ENCODE results near the gene SAMHD1. TPM values are rescaled to one million over a fixed set of nuclear protein-coding genes. Genes with fewer than 3 reads are reported as not detected.
A peak's percentile ranks its signal among the peaks of the same experiment; 100 is the strongest.
"Not testable (repeated sequence)": the region's sequence is repeated elsewhere in the genome, so short reads cannot be mapped to it uniquely, and the experiment has no call there.

The SAMHD1 gene
- total and polyA plus RNA-seq, 3 experiments from 2014 or later = 53.6 to 252 (median 55.7) TPM

- H3K27ac ChIP-seq (ENCODE audit: low read depth, low read length) = no peak overlapping the region
- Mint-ChIP-seq H3K27ac (peak overlapping the region; percentile 53 to 97 (median 80)), H3K4me1 (peaks cover 51 to 68% (median 66%) of the 10 kb centered on the region in 3 donors), H3K36me3 (peaks cover 15 to 82% (median 36%) of the 10 kb centered on the region in 3 donors), H3K27me3 (no peaks in the 10 kb centered on the region), H3K9me3 (no peaks in the 10 kb centered on the region), H3K4me3 (peak overlapping the region in 3 of 7 donors; percentile 22 to 50 (median 32))
- no peak overlapping the region for H3K4me3 ChIP-seq (ENCODE audit: low read length)
- H3K36me3 ChIP-seq (ENCODE audit: insufficient read depth, low read length) = peaks cover 47% of the 10 kb centered on the region
- H3K9me3 ChIP-seq (ENCODE audit: low read length) = no peaks in the 10 kb centered on the region
- CTCF ChIA-PET = interaction anchor here (1.2 to 3.3 kb wide), 2 partner anchors 10 to 13 kb away, joined by 3 to 11 read pairs; no protein-coding TSS in a partner anchor
- no peaks in the 10 kb centered on the region for H3K27me3 ChIP-seq (ENCODE audit: insufficient read depth, low read length, poor library complexity, severe bottlenecking)
- peaks cover 63% of the 10 kb centered on the region for H3K4me1 ChIP-seq (ENCODE audit: insufficient read depth, low read length)
- POLR2A ChIA-PET = interaction anchor here (0.6 kb wide), 1 partner anchor 50 kb away, joined by 3 read pairs; no protein-coding TSS in a partner anchor
- DNase-seq = no peak
Observed at GRCh38 chr20:36932476-36933426, 18.8 kb downstream of the SAMHD1 start.

DNA sequence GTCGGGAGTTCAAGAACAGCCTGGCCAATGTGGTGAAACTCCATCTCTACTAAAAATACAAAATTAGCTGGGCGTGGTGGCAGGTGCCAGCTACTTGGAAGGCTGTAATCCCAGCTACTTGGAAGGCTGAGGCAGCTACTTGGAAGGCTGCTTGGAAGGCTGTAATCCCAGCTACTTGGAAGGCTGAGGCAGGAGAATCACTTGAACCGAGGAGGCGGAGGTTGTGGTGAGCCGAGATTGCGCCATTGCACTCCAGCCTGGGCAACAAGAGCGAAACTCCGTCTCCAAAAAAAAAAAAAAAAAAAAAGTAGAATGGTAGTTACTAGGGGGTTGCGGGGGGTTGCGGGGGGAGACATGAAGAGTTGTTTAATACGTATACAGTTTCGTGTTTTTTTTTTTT, 19.4 kb downstream of the SAMHD1 start:
- CTCF ChIA-PET; H3K9me3 Mint-ChIP-seq; H3K9me3 ChIP-seq (ENCODE audit: low read length); H3K27me3 ChIP-seq (ENCODE audit: insufficient read depth, low read length, poor library complexity, severe bottlenecking); H3K4me3 ChIP-seq (ENCODE audit: low read length); DNase-seq; H3K27me3 Mint-ChIP-seq; H3K27ac ChIP-seq (ENCODE audit: low read depth, low read length): not testable (repeated sequence)
- H3K4me1 ChIP-seq (ENCODE audit: insufficient read depth, low read length) = peaks cover 57% of the 10 kb centered on the region
- peak overlapping the region in 3 of 7 donors; percentile 18 to 32 (median 31) for H3K4me3 Mint-ChIP-seq
- H3K4me1 Mint-ChIP-seq = peaks cover 46 to 62% (median 60%) of the 10 kb centered on the region in 3 donors
- peak overlapping the region; percentile 53 to 96 (median 88) for H3K27ac Mint-ChIP-seq
- peaks cover 42% of the 10 kb centered on the region for H3K36me3 ChIP-seq (ENCODE audit: insufficient read depth, low read length)
- POLR2A ChIA-PET = interaction anchor here (0.6 to 1.2 kb wide), 2 partner anchors 15 to 51 kb away, joined by 3 read pairs; no protein-coding TSS in a partner anchor
- H3K36me3 Mint-ChIP-seq = peaks cover 15 to 81% (median 33%) of the 10 kb centered on the region in 3 donors

GRCh38 chr20:36929691-36930090, 21.8 kb downstream of the SAMHD1 start:
- DNase-seq = no peak
- ChIA-PET CTCF (no interaction called here), POLR2A (no interaction called here)
- H3K27ac ChIP-seq (ENCODE audit: low read depth, low read length) = no peak overlapping the region
- Mint-ChIP-seq H3K36me3 (peaks cover 25 to 84% (median 41%) of the 10 kb centered on the region in 3 donors), H3K9me3 (no peaks in the 10 kb centered on the region), H3K27me3 (no peaks in the 10 kb centered on the region), H3K27ac (peak overlapping the region; percentile 52 to 96 (median 90)), H3K4me1 (peaks cover 49 to 65% (median 60%) of the 10 kb centered on the region in 3 donors), H3K4me3 (peak overlapping the region in 3 of 7 donors; percentile 6 to 68 (median 41))
- peaks cover 41% of the 10 kb centered on the region for H3K4me1 ChIP-seq (ENCODE audit: insufficient read depth, low read length)
- no peak overlapping the region for H3K4me3 ChIP-seq (ENCODE audit: low read length)
- H3K9me3 ChIP-seq (ENCODE audit: low read length) = no peaks in the 10 kb centered on the region
- peaks cover 35% of the 10 kb centered on the region for H3K36me3 ChIP-seq (ENCODE audit: insufficient read depth, low read length)
- no peaks in the 10 kb centered on the region for H3K27me3 ChIP-seq (ENCODE audit: insufficient read depth, low read length, poor library complexity, severe bottlenecking)

DNA sequence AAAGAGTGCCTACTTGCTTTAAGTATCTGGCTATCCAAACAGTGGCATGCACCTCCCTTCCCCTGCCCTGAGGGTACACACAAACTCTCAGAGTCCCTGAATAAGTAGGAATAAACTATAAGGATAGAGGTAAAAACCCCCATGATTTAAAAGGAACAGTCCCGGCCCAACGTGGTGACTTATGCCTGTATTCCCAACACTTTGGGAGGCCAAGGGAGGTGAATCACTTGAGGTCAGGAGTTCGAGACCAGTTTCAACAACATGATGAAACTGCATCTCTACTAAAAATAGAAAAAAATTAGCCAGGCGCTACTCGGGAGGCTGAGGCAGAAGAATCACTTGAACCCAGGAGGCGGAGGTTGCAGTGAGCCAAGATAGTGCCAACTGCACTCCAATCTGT, 22.2 kb downstream of the SAMHD1 start:
- H3K4me3 Mint-ChIP-seq = no peak overlapping the region
- H3K4me1 Mint-ChIP-seq = peaks cover 52 to 68% (median 63%) of the 10 kb centered on the region in 3 donors
- no peak overlapping the region for H3K27ac ChIP-seq (ENCODE audit: low read depth, low read length)
- H3K36me3 ChIP-seq (ENCODE audit: insufficient read depth, low read length) = peaks cover 36% of the 10 kb centered on the region
- DNase-seq = no peak
- H3K36me3 Mint-ChIP-seq = peaks cover 25 to 86% (median 42%) of the 10 kb centered on the region in 3 donors
- H3K27ac Mint-ChIP-seq = peak overlapping the region; percentile 52 to 96 (median 87)
- POLR2A ChIA-PET = no interaction called here
- no peaks in the 10 kb centered on the region for H3K27me3 ChIP-seq (ENCODE audit: insufficient read depth, low read length, poor library complexity, severe bottlenecking)
- no peaks in the 10 kb centered on the region for H3K9me3 ChIP-seq (ENCODE audit: low read length)
- H3K4me1 ChIP-seq (ENCODE audit: insufficient read depth, low read length) = peaks cover 44% of the 10 kb centered on the region
- no peak overlapping the region for H3K4me3 ChIP-seq (ENCODE audit: low read length)
- no peaks in the 10 kb centered on the region for H3K27me3 Mint-ChIP-seq
- CTCF ChIA-PET = no interaction called here
- H3K9me3 Mint-ChIP-seq = no peaks in the 10 kb centered on the region

GRCh38 chr20:36927704-36928103, 23.8 kb downstream of the SAMHD1 start:
- no peaks in the 10 kb centered on the region for H3K27me3 ChIP-seq (ENCODE audit: insufficient read depth, low read length, poor library complexity, severe bottlenecking)
- H3K36me3 Mint-ChIP-seq = peaks cover 25 to 87% (median 41%) of the 10 kb centered on the region in 3 donors
- no peak for DNase-seq
- H3K36me3 ChIP-seq (ENCODE audit: insufficient read depth, low read length) = peaks cover 40% of the 10 kb centered on the region
- POLR2A ChIA-PET = no interaction called here
- peak overlapping the region in 1 of 7 donors; percentile 54 for H3K4me3 Mint-ChIP-seq
- H3K4me1 ChIP-seq (ENCODE audit: insufficient read depth, low read length) = peaks cover 45% of the 10 kb centered on the region
- no peak overlapping the region for H3K27ac ChIP-seq (ENCODE audit: low read depth, low read length)
- H3K4me3 ChIP-seq (ENCODE audit: low read length) = no peak overlapping the region
- peaks cover 52 to 70% (median 64%) of the 10 kb centered on the region in 3 donors for H3K4me1 Mint-ChIP-seq
- H3K27ac Mint-ChIP-seq = peak overlapping the region in 1 of 8 donors; percentile 35
- no peaks in the 10 kb centered on the region for H3K9me3 ChIP-seq (ENCODE audit: low read length)
- H3K9me3 Mint-ChIP-seq = no peaks in the 10 kb centered on the region
- H3K27me3 Mint-ChIP-seq = no peaks in the 10 kb centered on the region
- CTCF ChIA-PET = no interaction called here

GRCh38 chr20:36926653-36927200, 24.8 kb downstream of the SAMHD1 start:
- no peak overlapping the region for H3K4me3 ChIP-seq (ENCODE audit: low read length)
- no peaks in the 10 kb centered on the region for H3K27me3 ChIP-seq (ENCODE audit: insufficient read depth, low read length, poor library complexity, severe bottlenecking)
- ChIA-PET POLR2A (no interaction called here), CTCF (no interaction called here)
- Mint-ChIP-seq H3K36me3 (peaks cover 25 to 87% (median 38%) of the 10 kb centered on the region in 3 donors), H3K9me3 (no peaks in the 10 kb centered on the region), H3K27ac (peak overlapping the region in 6 of 8 donors; percentile 20 to 72 (median 38)), H3K27me3 (no peaks in the 10 kb centered on the region), H3K4me3 (no peak overlapping the region), H3K4me1 (peaks cover 46 to 62% (median 58%) of the 10 kb centered on the region in 3 donors)
- H3K4me1 ChIP-seq (ENCODE audit: insufficient read depth, low read length) = peaks cover 39% of the 10 kb centered on the region
- DNase-seq = no peak
- H3K27ac ChIP-seq (ENCODE audit: low read depth, low read length) = no peak overlapping the region
- H3K9me3 ChIP-seq (ENCODE audit: low read length) = no peaks in the 10 kb centered on the region
- peaks cover 40% of the 10 kb centered on the region for H3K36me3 ChIP-seq (ENCODE audit: insufficient read depth, low read length)

- H3K9me3 Mint-ChIP-seq = no peaks in the 10 kb centered on the region
- Histone ChIP-seq H3K36me3 (ENCODE audit: insufficient read depth, low read length) (peaks cover 40% of the 10 kb centered on the region), H3K9me3 (ENCODE audit: low read length) (no peaks in the 10 kb centered on the region), H3K4me3 (ENCODE audit: low read length) (no peak overlapping the region), H3K27ac (ENCODE audit: low read depth, low read length) (no peak overlapping the region), H3K4me1 (ENCODE audit: insufficient read depth, low read length) (peaks cover 27% of the 10 kb centered on the region), H3K27me3 (ENCODE audit: insufficient read depth, low read length, poor library complexity, severe bottlenecking) (no peaks in the 10 kb centered on the region)
- H3K27ac Mint-ChIP-seq = peak overlapping the region in 7 of 8 donors; percentile 57 to 87 (median 78)
- CTCF ChIA-PET = interaction anchor here (1.4 kb wide), 1 partner anchor 84 kb away, joined by 3 read pairs; no protein-coding TSS in a partner anchor
- H3K4me1 Mint-ChIP-seq = peaks cover 34 to 47% (median 46%) of the 10 kb centered on the region in 3 donors
- DNase-seq = no peak
- H3K36me3 Mint-ChIP-seq = peaks cover 11 to 82% (median 26%) of the 10 kb centered on the region in 3 donors
- POLR2A ChIA-PET = interaction anchor here (0.7 kb wide), 1 partner anchor 59 kb away, joined by 3 read pairs; no protein-coding TSS in a partner anchor
- no peak overlapping the region for H3K4me3 Mint-ChIP-seq
- H3K27me3 Mint-ChIP-seq = no peaks in the 10 kb centered on the region
Observed at GRCh38 chr20:36925234-36925633, 26.3 kb downstream of the SAMHD1 start.
